SK-N-MC (cell line): ENCODE results near the gene FNDC3B.

Source experiments
- DNase-seq: peaks from one replicate; pipeline ENCODE4 v3.0.0-alpha.2; 2011; ENCODE audit warnings: low read depth, low spot score
- H3K27ac ChIP-seq: fragments of 200-600 bp; sonication (generic); 2 replicates; pipeline ENCODE4 v1.5.1; 2016; ENCODE audit warnings: mixed run types
- H3K36me3 ChIP-seq: fragments of 200-600 bp; sonication (generic); 2 replicates; pipeline ENCODE4 v1.6.1; 2017; ENCODE audit warnings: antibody characterized with exemption, low read length, mixed read lengths; ENCODE audit not compliant: insufficient read depth
- H3K4me3 ChIP-seq: fragments of 200-600 bp; sonication (generic); 2 replicates; pipeline ENCODE4 v1.5.1; 2016
- H3K9ac ChIP-seq: fragments of 200-600 bp; sonication (generic); 2 replicates; pipeline ENCODE4 v1.8.0; 2017; ENCODE audit warnings: mixed run types, mixed read lengths; ENCODE audit not compliant: insufficient read length
- H3K9me3 ChIP-seq: fragments of 200-600 bp; sonication (generic); 2 replicates; pipeline ENCODE4 v1.6.1; 2017; ENCODE audit warnings: low read depth, mild to moderate bottlenecking, antibody characterized with exemption, low read length, moderate library complexity, mixed read lengths
- EZH2 ChIP-seq: fragments of 200-600 bp; sonication (generic); IDR thresholded peaks from one replicate; pipeline ENCODE4 v1.6.1; 2017; ENCODE audit warnings: antibody characterized with exemption
- FOXP2 ChIP-seq: optimal IDR thresholded peaks from 2 replicates; pipeline ENCODE3; 2011; ENCODE audit warnings: mild to moderate bottlenecking, moderate library complexity; ENCODE audit not compliant: insufficient read depth; ENCODE audit errors: extremely low read length, control extremely low read depth
- POLR2AphosphoS5 ChIP-seq: IDR thresholded peaks from 2 replicates; pipeline ENCODE4 v1.6.1; 2012; ENCODE audit warnings: mild to moderate bottlenecking, low read depth, low read length, borderline replicate concordance

Gene FNDC3B

GRCh38 chr3:172151651-172152649 lies 112.6 kb downstream of the FNDC3B start:
- no peaks in the 10 kb centered on the region for H3K36me3 ChIP-seq

DNA sequence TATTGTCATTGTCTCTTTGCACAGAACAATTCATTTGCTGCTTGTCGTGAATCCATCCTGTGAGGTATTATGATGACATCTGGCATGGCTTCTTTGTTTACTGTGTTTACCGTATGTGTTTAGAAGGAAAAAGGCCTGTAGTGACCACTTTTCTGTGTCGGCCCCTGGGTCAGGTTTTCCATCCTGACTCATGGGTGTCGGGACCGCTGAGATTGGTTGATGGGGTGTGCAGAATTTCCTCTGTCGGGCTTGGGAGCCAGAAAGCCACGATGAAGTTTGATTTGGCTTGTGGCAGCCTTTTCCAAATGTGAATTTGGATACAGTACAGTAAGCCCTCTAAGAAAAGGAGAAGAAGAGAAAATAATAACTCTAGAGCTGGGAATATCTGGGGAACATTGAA lies 113.5 kb downstream of the FNDC3B start:
- Histone ChIP-seq H3K9ac (no peak overlapping the region), H3K36me3 (no peaks in the 10 kb centered on the region), H3K27ac (no peak overlapping the region), H3K4me3 (no peak overlapping the region), H3K9me3 (no peaks in the 10 kb centered on the region)
- TF ChIP-seq FOXP2 (no peak), EZH2 (no peak), POLR2AphosphoS5 (no peak)
- no peak for DNase-seq

More at GRCh38 chr3:172151651-172152649, 112.6 kb downstream of the FNDC3B start:
- no peak overlapping the region for H3K9ac ChIP-seq
- H3K9me3 ChIP-seq: no peaks in the 10 kb centered on the region
- DNase-seq: no peak
- TF ChIP-seq EZH2: no peak
- TF ChIP-seq POLR2AphosphoS5: no peak
- no peak for TF ChIP-seq FOXP2
- no peak overlapping the region for H3K27ac ChIP-seq
- no peak overlapping the region for H3K4me3 ChIP-seq

DNA sequence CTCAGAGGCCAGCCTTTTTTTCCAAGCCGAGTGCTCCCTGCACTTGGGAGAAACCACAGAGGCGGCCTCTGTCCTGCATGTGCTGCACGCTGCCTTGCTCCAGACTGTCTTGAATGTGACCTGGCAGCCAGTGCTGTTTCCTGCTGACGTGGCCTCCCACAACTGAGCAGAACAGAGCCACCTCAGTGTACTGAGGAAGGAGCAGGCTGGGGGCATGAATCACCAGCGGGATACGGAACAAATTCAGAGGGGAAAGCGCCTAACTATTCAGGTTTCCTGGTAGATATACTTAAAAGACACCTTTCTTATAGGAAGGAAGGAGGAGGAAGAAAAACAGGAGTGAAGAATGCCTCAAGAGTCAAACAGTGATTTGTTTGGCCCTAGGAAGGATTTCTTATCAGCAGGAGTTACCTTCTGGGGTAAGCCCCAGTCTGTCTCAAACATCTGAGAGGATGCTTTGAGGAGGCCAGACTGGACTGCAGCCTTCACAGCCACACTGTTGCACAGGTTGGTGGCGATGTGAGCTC lies 114.0 kb downstream of the FNDC3B start:
- Histone ChIP-seq H3K4me3 (no peak overlapping the region), H3K9ac (no peak overlapping the region), H3K27ac (no peak overlapping the region), H3K9me3 (no peaks in the 10 kb centered on the region), H3K36me3 (no peaks in the 10 kb centered on the region)
- no peak for TF ChIP-seq EZH2
- DNase-seq: no peak

- Histone ChIP-seq H3K27ac (peak overlapping the region; percentile 76), H3K9me3 (no peaks in the 10 kb centered on the region), H3K4me3 (peak overlapping the region; percentile 17; the same call in 1 of the 2 replicates), H3K9ac (peak overlapping the region; percentile 7), H3K36me3 (no peaks in the 10 kb centered on the region)
- TF ChIP-seq FOXP2 (no peak), EZH2 (no peak), POLR2AphosphoS5 (no peak)
- no peak for DNase-seq
Measured at GRCh38 chr3:172154768-172155664, 115.6 kb downstream of the FNDC3B start.

GRCh38 chr3:172155897-172156585 lies 116.7 kb downstream of the FNDC3B start:
- Histone ChIP-seq H3K9ac (peak overlapping the region; percentile 7), H3K27ac (peak overlapping the region; percentile 76), H3K36me3 (no peaks in the 10 kb centered on the region), H3K4me3 (peak overlapping the region; percentile 17; the same call in 1 of the 2 replicates), H3K9me3 (no peaks in the 10 kb centered on the region)
- TF ChIP-seq FOXP2 (no peak), EZH2 (no peak), POLR2AphosphoS5 (no peak)
- DNase-seq: no peak

DNA sequence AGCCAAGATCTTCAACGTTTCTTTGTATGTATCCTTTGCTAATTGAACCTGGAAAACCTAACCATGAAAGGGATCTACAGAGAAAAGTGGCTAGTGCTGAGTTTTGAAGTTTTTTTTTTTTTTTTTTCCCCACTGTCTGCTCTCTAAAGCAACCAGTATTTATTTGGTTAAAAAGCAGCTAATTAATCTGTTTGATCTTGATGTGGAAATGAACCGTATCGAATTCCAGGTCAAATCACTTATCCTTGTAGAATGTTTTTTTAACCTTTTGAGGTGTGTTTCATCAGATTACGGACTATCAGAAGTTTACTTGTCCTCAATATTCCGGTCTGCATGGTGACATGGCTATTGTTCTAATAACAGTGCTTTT lies 117.2 kb downstream of the FNDC3B start:
- Histone ChIP-seq H3K4me3 (0 out of 2 replicates have a peak overlapping the region, but pooled peaks have one; percentile 1), H3K36me3 (no peaks in the 10 kb centered on the region), H3K9ac (no peak overlapping the region), H3K27ac (peak overlapping the region; percentile 76; the same call in 1 of the 2 replicates), H3K9me3 (no peaks in the 10 kb centered on the region)
- TF ChIP-seq EZH2: no peak
- TF ChIP-seq POLR2AphosphoS5: no peak
- TF ChIP-seq FOXP2: no peak
- no peak for DNase-seq

DNA sequence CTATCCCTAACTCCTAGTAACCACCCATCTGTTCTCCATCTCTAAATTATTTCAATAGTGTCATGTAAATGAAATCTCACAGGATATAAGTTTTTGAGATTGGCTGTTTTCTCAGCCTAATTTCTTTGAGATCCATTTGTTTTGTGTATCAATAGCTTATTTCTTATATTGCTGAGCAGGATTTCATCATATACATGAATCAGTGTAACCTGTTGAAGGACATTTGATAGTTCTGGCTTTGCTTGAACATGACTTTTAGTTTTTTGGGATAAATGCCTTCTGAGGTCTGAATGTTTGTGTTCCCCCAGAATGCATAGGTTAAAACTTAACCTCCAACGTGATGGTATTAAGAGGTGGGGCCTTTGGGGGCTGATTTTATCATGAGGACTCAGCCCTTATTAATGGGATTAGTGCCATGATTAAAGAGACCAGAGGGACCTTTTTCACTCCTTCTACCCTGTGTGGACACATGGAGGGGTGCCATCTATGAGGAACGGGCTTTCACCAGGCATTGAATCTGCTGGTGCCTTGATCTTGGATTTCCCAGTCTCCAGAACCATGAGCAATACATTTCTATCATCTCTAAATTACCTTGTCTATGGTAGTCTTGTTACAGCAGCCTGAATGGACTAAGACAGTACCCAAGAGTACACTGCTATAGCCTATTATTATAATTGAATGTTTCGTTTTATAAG lies 118.3 kb downstream of the FNDC3B start:
- DNase-seq: no peak
- Histone ChIP-seq H3K27ac (no peak overlapping the region), H3K4me3 (no peak overlapping the region), H3K36me3 (no peaks in the 10 kb centered on the region), H3K9ac (no peak overlapping the region), H3K9me3 (no peaks in the 10 kb centered on the region)
- TF ChIP-seq POLR2AphosphoS5: no peak
- TF ChIP-seq EZH2: no peak
- no peak for TF ChIP-seq FOXP2
